ENCODE results near the gene PLPP3.

Gene PLPP3

DNA sequence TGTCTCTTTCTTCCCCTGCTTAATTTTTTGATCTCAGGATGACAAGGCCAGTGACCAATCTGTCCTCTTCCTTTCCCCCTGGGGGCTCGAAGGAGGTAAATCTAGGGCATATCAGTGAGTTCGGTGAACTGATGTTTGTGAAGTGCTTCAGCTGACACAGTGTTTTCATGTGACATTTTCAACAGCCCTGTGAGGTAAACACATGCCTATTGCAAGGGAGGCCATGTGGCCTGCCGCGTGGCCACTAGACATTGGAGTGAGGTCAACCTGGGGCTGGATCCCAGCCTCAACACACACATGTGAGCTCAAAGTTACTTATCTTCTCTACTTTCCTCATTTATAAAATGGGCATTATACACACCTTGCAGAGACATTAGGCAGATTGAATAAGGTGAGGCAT lies 126.3 kb downstream of the PLPP3 start:
- TF ChIP-seq, protein P1, sequence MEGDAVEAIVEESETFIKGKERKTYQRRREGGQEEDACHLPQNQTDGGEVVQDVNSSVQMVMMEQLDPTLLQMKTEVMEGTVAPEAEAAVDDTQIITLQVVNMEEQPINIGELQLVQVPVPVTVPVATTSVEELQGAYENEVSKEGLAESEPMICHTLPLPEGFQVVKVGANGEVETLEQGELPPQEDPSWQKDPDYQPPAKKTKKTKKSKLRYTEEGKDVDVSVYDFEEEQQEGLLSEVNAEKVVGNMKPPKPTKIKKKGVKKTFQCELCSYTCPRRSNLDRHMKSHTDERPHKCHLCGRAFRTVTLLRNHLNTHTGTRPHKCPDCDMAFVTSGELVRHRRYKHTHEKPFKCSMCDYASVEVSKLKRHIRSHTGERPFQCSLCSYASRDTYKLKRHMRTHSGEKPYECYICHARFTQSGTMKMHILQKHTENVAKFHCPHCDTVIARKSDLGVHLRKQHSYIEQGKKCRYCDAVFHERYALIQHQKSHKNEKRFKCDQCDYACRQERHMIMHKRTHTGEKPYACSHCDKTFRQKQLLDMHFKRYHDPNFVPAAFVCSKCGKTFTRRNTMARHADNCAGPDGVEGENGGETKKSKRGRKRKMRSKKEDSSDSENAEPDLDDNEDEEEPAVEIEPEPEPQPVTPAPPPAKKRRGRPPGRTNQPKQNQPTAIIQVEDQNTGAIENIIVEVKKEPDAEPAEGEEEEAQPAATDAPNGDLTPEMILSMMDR (IDR thresholded peaks at IDR 0.05; ENCODE audit: low read length), result no peak
- no peak for TF ChIP-seq EZH2 (IDR thresholded peaks at IDR 0.05; ENCODE audit: borderline replicate concordance, low read length)
- Histone ChIP-seq H3K4me3 (ENCODE audit: low read depth, low read length, poor library complexity, severe bottlenecking) (no peak overlapping the region), H3K9me3 (ENCODE audit: low read length) (no peaks in the 10 kb centered on the region), H3K79me2 (ENCODE audit: insufficient read depth, low read length) (no peaks in the 10 kb centered on the region), H3F3A (ENCODE audit: insufficient read depth, low read length) (no peaks in the 10 kb centered on the region), H3K4me1 (ENCODE audit: insufficient read depth, low read length, severe bottlenecking) (no peaks in the 10 kb centered on the region), H3K27ac (ENCODE audit: low read depth, low read length, poor library complexity, severe bottlenecking) (no peak overlapping the region), H4K20me1 (ENCODE audit: insufficient read depth, low read length) (no peaks in the 10 kb centered on the region; the same call in 1 of the 2 replicates), H3K27me3 (ENCODE audit: insufficient read depth, low read length) (no peaks in the 10 kb centered on the region), H3K9me2 (ENCODE audit: low read depth, low read length) (no peaks in the 10 kb centered on the region), H3K36me3 (ENCODE audit: insufficient read depth, low read length) (no peaks in the 10 kb centered on the region), H3K9ac (ENCODE audit: low read length) (no peak overlapping the region), H3K4me2 (ENCODE audit: low read length) (no peak overlapping the region), H2AFZ (ENCODE audit: low read length) (no peak overlapping the region)

DNA sequence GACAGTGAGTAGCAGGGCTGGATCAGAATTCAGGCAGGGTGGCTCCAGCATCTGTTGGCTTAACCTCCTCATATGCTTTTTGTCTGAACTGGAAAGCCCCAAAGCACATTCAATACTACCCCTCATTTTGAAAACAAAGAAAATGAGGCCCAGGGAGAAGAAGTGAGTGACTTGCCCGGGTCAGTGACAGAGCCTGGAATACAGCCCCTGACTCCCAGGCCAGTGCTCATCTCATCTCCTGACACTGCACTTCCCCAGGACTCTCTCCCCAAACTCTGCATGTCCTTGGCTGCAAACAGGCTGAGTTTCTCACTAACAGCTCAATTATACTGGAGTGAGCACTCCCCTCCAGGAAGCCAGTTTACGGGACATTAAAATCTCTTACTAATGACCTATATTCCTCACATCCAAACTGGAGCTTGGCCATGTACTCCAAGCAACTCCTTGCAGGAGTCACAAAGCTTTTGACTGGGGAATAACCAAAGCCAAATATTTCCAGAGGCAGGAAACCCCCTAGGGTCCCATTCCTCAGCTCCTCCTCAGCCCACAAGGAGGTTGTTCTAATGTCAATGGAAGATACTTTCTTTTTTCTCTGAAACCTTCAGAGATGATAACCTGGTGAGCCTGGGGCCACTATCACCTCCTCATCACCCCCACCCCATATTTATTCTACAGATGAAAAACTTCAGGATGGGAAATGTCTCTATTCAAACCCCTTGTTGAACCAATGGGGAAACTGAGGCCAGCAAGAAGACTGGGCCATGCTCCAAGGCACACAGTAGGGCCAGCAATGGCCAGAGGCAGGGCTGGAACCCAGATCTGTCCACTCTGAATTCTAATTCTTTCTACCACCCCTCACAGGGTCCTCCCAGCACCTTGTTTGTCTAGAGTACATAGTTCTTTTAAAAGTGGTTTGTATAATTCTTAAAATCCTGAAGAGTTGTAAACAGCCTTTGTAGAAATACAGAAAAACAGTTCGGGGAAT lies 127.0 kb downstream of the PLPP3 start:
- no peaks in the 10 kb centered on the region for H3K36me3 ChIP-seq (ENCODE audit: insufficient read depth, low read length)
- H3K27ac ChIP-seq (ENCODE audit: low read depth, low read length, poor library complexity, severe bottlenecking), result no peak overlapping the region
- TF ChIP-seq EZH2 (IDR thresholded peaks at IDR 0.05; ENCODE audit: borderline replicate concordance, low read length), result no peak
- TF ChIP-seq, protein P1 (IDR thresholded peaks at IDR 0.05; ENCODE audit: low read length), result no peak
- H3K4me3 ChIP-seq (ENCODE audit: low read depth, low read length, poor library complexity, severe bottlenecking), result no peak overlapping the region
- no peak overlapping the region for H3K9ac ChIP-seq (ENCODE audit: low read length)
- no peak overlapping the region for H2AFZ ChIP-seq (ENCODE audit: low read length)
- H3K9me2 ChIP-seq (ENCODE audit: low read depth, low read length), result no peaks in the 10 kb centered on the region
- H4K20me1 ChIP-seq (ENCODE audit: insufficient read depth, low read length), result no peaks in the 10 kb centered on the region; the same call in 1 of the 2 replicates
- no peaks in the 10 kb centered on the region for H3K79me2 ChIP-seq (ENCODE audit: insufficient read depth, low read length)
- no peaks in the 10 kb centered on the region for H3K9me3 ChIP-seq (ENCODE audit: low read length)
- no peaks in the 10 kb centered on the region for H3K4me1 ChIP-seq (ENCODE audit: insufficient read depth, low read length, severe bottlenecking)
- no peaks in the 10 kb centered on the region for H3F3A ChIP-seq (ENCODE audit: insufficient read depth, low read length)
- H3K27me3 ChIP-seq (ENCODE audit: insufficient read depth, low read length), result no peaks in the 10 kb centered on the region
- no peak overlapping the region for H3K4me2 ChIP-seq (ENCODE audit: low read length)

DNA sequence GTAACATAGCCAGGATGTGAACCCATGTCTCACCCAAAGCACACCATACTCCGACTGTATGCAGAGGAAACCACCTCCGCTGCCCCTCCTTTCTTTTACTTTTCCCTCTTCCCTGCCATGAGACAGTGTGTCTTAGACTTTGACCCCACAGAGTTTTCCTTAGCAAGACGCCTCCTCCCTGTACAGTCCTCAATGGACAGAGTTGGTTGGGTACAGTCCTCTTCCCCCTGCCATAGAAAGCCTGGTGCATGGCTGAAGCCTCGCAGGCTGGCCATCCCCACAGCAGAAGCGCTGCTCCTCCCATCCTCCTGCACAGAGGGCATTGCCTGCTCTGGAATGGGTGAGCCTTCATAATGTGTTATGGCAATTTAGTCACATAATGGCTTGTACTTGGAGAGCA lies 127.9 kb downstream of the PLPP3 start:
- H2AFZ ChIP-seq (ENCODE audit: low read length), result no peak overlapping the region
- no peaks in the 10 kb centered on the region for H3K9me2 ChIP-seq (ENCODE audit: low read depth, low read length)
- no peaks in the 10 kb centered on the region for H3K79me2 ChIP-seq (ENCODE audit: insufficient read depth, low read length)
- H3K36me3 ChIP-seq (ENCODE audit: insufficient read depth, low read length), result no peaks in the 10 kb centered on the region
- no peaks in the 10 kb centered on the region for H3F3A ChIP-seq (ENCODE audit: insufficient read depth, low read length)
- H3K27me3 ChIP-seq (ENCODE audit: insufficient read depth, low read length), result no peaks in the 10 kb centered on the region
- H4K20me1 ChIP-seq (ENCODE audit: insufficient read depth, low read length), result no peaks in the 10 kb centered on the region; the same call in 1 of the 2 replicates
- no peak overlapping the region for H3K9ac ChIP-seq (ENCODE audit: low read length)
- H3K9me3 ChIP-seq (ENCODE audit: low read length), result no peaks in the 10 kb centered on the region
- H3K27ac ChIP-seq (ENCODE audit: low read depth, low read length, poor library complexity, severe bottlenecking), result no peak overlapping the region
- TF ChIP-seq, protein P1 (IDR thresholded peaks at IDR 0.05; ENCODE audit: low read length), result no peak
- no peak for TF ChIP-seq EZH2 (IDR thresholded peaks at IDR 0.05; ENCODE audit: borderline replicate concordance, low read length)
- no peaks in the 10 kb centered on the region for H3K4me1 ChIP-seq (ENCODE audit: insufficient read depth, low read length, severe bottlenecking)
- no peak overlapping the region for H3K4me3 ChIP-seq (ENCODE audit: low read depth, low read length, poor library complexity, severe bottlenecking)
- no peak overlapping the region for H3K4me2 ChIP-seq (ENCODE audit: low read length)
